Parathyroid adenoma (tissue), 2 donors: ENCODE measurements around the gene USH2A.

ENCODE experiments used
- H2AFZ ChIP-seq: fragments of 300-600 bp; sonication (generic); one replicate; pipeline ENCODE4 v1.7.0; 2017; ENCODE audit warnings: antibody characterized with exemption, mild to moderate bottlenecking
- H3K27ac ChIP-seq: fragments of 300-600 bp; sonication (generic); one replicate; pipeline ENCODE4 v1.7.0; 2017
- H3K27me3 ChIP-seq: fragments of 300-600 bp; sonication (generic); one replicate; pipeline ENCODE4 v1.7.0; 2017; ENCODE audit warnings: low read length; ENCODE audit not compliant: control insufficient read depth, insufficient read depth
- H3K36me3 ChIP-seq: fragments of 300-600 bp; sonication (generic); one replicate; pipeline ENCODE4 v1.7.0; 2017; ENCODE audit warnings: low read length; ENCODE audit not compliant: control insufficient read depth, insufficient read depth
- H3K4me1 ChIP-seq: fragments of 300-600 bp; sonication (generic); one replicate; pipeline ENCODE4 v1.7.0; 2017; ENCODE audit warnings: control low read depth
- H3K4me2 ChIP-seq: fragments of 300-600 bp; sonication (generic); one replicate; pipeline ENCODE4 v1.7.0; 2017; ENCODE audit warnings: low read length
- H3K4me3 ChIP-seq: fragments of 300-600 bp; sonication (generic); one replicate; pipeline ENCODE4 v1.7.0; 2017; ENCODE audit warnings: low read depth, low read length
- H3K79me2 ChIP-seq: fragments of 300-600 bp; sonication (generic); one replicate; pipeline ENCODE4 v1.7.0; 2017; ENCODE audit warnings: control low read depth
- H3K9ac ChIP-seq: fragments of 300-600 bp; sonication (generic); one replicate; pipeline ENCODE4 v1.7.0; 2017; ENCODE audit warnings: mild to moderate bottlenecking
- H3K9me3 ChIP-seq: fragments of 300-600 bp; sonication (generic); one replicate; pipeline ENCODE4 v1.7.0; 2017; ENCODE audit warnings: low read length; ENCODE audit not compliant: control insufficient read depth
- CTCF ChIP-seq: fragments of 300-600 bp; sonication (generic); IDR thresholded peaks from one replicate; pipeline ENCODE4 v1.7.0; 2017; ENCODE audit warnings: antibody characterized with exemption, mild to moderate bottlenecking
- donor health status: primary hyperparathyroidism.

The USH2A gene

DNA sequence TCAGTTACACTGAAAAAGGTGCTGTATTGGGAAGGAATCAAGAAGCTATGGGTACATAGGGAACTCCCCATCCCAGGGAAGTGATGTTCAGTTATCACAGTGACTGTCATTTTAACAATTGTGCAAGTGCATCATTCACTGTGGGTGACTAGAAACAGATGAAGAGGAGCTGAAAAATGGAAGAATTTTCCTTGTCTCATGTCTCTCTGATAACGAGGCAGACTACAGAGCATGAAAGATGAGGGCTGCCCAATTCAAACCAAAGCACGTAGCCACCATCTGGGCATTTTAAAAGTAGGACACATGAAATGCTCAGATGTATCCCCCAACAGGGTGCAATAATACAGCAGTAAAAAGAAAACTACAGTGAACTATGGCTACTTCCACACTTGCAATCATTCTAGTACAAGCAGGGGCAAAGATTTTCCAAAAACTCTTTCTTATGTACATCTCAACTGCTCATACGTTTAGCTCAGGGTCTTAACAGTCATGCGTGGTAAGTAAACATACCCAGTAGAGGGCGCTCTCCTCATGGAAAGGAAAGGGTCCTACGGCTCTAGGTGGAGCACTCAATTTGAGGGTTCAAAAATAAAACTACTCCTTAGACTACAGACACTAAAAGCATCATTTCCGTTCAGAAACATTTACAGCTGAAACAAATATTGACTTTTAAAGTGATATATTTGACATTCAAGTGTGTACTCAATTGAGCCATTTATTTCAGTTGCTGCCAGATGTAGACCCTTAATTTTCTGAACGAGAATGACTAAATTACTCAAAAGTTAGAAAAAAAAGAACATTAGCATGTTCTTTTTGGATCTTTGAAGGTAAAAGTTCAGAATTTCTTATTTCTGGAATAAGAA, 713.0 kb downstream of the USH2A start:
- H3K4me3 ChIP-seq = no peak overlapping the region
- H2AFZ ChIP-seq = no peak overlapping the region
- H3K4me2 ChIP-seq = no peak overlapping the region
- H3K27me3 ChIP-seq = no peaks in the 10 kb centered on the region
- H3K9me3 ChIP-seq = no peaks in the 10 kb centered on the region
- no peaks in the 10 kb centered on the region for H3K79me2 ChIP-seq
- no peak overlapping the region for H3K9ac ChIP-seq
- H3K36me3 ChIP-seq = no peaks in the 10 kb centered on the region
- no peaks in the 10 kb centered on the region for H3K4me1 ChIP-seq
- no peak overlapping the region for H3K27ac ChIP-seq
- TF ChIP-seq CTCF = no peak

DNA sequence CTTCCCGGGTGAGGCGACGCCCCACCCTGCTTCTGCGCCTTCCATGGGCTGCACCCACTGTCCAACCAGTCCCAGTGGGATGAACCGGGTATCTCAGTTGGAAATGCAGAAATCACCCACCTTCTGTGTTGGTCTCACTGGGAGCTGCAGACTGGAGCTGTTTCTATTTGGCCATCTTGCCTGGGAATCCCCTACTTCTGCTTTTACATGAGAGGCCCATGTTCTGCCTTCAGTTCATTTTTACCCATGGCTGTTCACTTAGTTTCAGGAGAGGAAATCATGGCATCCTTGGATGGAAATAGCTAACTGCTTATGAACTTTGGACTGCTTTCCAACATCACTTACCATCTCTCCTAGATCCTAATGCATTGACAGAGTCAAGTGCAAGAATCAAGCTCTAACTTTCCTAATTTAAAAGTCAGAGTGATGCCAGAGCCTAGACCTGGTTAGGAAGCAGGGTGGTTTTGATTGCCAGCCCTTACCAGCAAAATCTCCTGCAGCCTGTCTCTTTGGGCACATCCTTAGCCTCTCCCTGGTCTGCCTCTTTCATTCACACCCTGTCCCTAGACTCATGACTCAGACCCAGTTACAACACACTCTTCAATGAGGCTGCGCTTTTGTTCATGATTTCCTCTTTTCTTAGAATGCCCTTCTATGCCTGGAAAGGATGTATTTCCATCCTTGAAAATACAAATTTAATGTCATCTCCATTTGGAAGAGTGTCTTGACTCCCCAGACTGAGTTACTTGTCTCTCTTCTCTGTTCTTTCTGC, 719.0 kb downstream of the USH2A start:
- no peaks in the 10 kb centered on the region for H3K36me3 ChIP-seq

GRCh38 chr1:215682232-215682631, 741.0 kb downstream of the USH2A start:
- Histone ChIP-seq H3K4me2 (no peak overlapping the region), H3K79me2 (no peaks in the 10 kb centered on the region), H3K27me3 (no peaks in the 10 kb centered on the region), H3K9ac (no peak overlapping the region), H2AFZ (no peak overlapping the region), H3K9me3 (no peaks in the 10 kb centered on the region), H3K4me3 (no peak overlapping the region), H3K4me1 (no peaks in the 10 kb centered on the region), H3K27ac (no peak overlapping the region), H3K36me3 (no peaks in the 10 kb centered on the region)
- no peak for TF ChIP-seq CTCF

More for the DNA sequence above, 719.0 kb downstream of the USH2A start:
- no peak for TF ChIP-seq CTCF
- Histone ChIP-seq H3K27me3 (no peaks in the 10 kb centered on the region), H3K4me3 (no peak overlapping the region), H3K4me1 (no peaks in the 10 kb centered on the region), H3K9me3 (no peaks in the 10 kb centered on the region), H3K79me2 (no peaks in the 10 kb centered on the region), H2AFZ (no peak overlapping the region), H3K4me2 (no peak overlapping the region), H3K9ac (no peak overlapping the region), H3K27ac (no peak overlapping the region)

- no peaks in the 10 kb centered on the region for H3K9me3 ChIP-seq
- no peak overlapping the region for H3K9ac ChIP-seq
- H3K36me3 ChIP-seq = no peaks in the 10 kb centered on the region
- H3K4me3 ChIP-seq = no peak overlapping the region
- no peak for TF ChIP-seq CTCF
- H3K27ac ChIP-seq = no peak overlapping the region
- no peaks in the 10 kb centered on the region for H3K4me1 ChIP-seq
- no peaks in the 10 kb centered on the region for H3K79me2 ChIP-seq
- no peak overlapping the region for H2AFZ ChIP-seq
- H3K27me3 ChIP-seq = no peaks in the 10 kb centered on the region
- no peak overlapping the region for H3K4me2 ChIP-seq
These were observed 742.2 kb downstream of the USH2A start for GRCh38 chr1:215681041-215681440.
